Panc1 (cell line): Measurements from ENCODE around the gene SKI. TPM values are rescaled to one million over a fixed set of nuclear protein-coding genes. Genes with fewer than 3 reads are reported as not detected.
A peak's percentile ranks its signal among the peaks of the same experiment; 100 is the strongest.

ENCODE experiments used
- ATAC-seq: fragments of 200-7000 bp; cut with Tn5 transposase; 2 replicates; pipeline ENCODE4 v1.9.1; 2020; ENCODE audit warnings: mild to moderate bottlenecking, moderate library complexity
- BruUV-seq: library from RNA; stranded (reverse); fragments of 400-500 nt; replicated peaks from 2 replicates; lab custom pipeline; 2021; lab: Mats Ljungman, UMichigan
- CTCF ChIA-PET: fragments of 300-600 bp; sonication (Branson Sonifier 250); formaldehyde crosslinking; loops from one replicate; lab custom pipeline; 2022; ENCODE audit warnings: antibody characterized with exemption; lab: Charles Lee
- POLR2A ChIA-PET: fragments of 300-600 bp; sonication (Branson Sonifier 250); formaldehyde crosslinking; loops from one replicate; lab custom pipeline; 2022; ENCODE audit warnings: antibody characterized with exemption; lab: Charles Lee
- DNase-seq: peaks from one replicate; pipeline ENCODE4 v3.0.0-alpha.2; 2010; ENCODE audit warnings: low read depth, low spot score
- H3K27ac ChIP-seq: 2 replicates; pipeline ENCODE4 v1.5.1; 2011; ENCODE audit warnings: mild to moderate bottlenecking, low read length, inconsistent platforms
- H3K27me3 ChIP-seq: fragments of 200-500 bp; sonication (Bioruptor generic); 2 replicates; pipeline ENCODE4 v1.6.0; 2014; ENCODE audit warnings: low read length, inconsistent platforms; ENCODE audit not compliant: control insufficient read depth, insufficient read depth
- H3K36me3 ChIP-seq: fragments of 200-500 bp; sonication (Bioruptor generic); 2 replicates; pipeline ENCODE4 v1.5.1; 2014; ENCODE audit warnings: inconsistent platforms, mild to moderate bottlenecking, low read length, moderate library complexity; ENCODE audit not compliant: control insufficient read depth, insufficient read depth
- H3K4me1 ChIP-seq: 2 replicates; pipeline ENCODE4 v1.5.1; 2011; ENCODE audit warnings: inconsistent platforms, mild to moderate bottlenecking, low read length, moderate library complexity; ENCODE audit not compliant: control insufficient read depth, insufficient read depth
- H3K4me3 ChIP-seq, 2 experiments: 2 replicates each; pipeline ENCODE4 v1.5.1; 2011 to 2012; ENCODE audit warnings: low read depth in 2 of 2, low read length in 2 of 2, mild to moderate bottlenecking in 2 of 2, inconsistent platforms in 1 of 2, moderate library complexity in 1 of 2
- H3K9me3 ChIP-seq: fragments of 200-500 bp; sonication (Bioruptor generic); 2 replicates; pipeline ENCODE4 v1.5.1; 2014; ENCODE audit warnings: low read depth, mild to moderate bottlenecking, inconsistent platforms, low read length, moderate library complexity; ENCODE audit not compliant: control insufficient read depth, insufficient read depth
- POLR2AphosphoS5 ChIP-seq: IDR thresholded peaks from 2 replicates; pipeline ENCODE4 v1.6.1; 2012; ENCODE audit warnings: mild to moderate bottlenecking, low read depth, low read length, moderate library complexity
- SIN3A ChIP-seq: IDR thresholded peaks from 2 replicates; pipeline ENCODE4 v1.6.1; 2012; ENCODE audit warnings: low read depth, mild to moderate bottlenecking, low read length, moderate library complexity, borderline replicate concordance; ENCODE audit not compliant: insufficient read depth
- TCF7L2 ChIP-seq: IDR thresholded peaks from 2 replicates; pipeline ENCODE4 v1.6.1; 2011; ENCODE audit warnings: mild to moderate bottlenecking, low read depth, low read length, inconsistent platforms
- in situ Hi-C: cut with HindIII; loops from 2 replicates; pipeline ENCODE4 v1.10.0; 2016; ENCODE audit warnings: low sequenced_read_pairs, low pct_unique_long_range_greater_than_20kb
- intact Hi-C: fragments of 100-400 bp; cut with micrococcal nuclease; formaldehyde crosslinking; loops from one replicate; pipeline ENCODE4 v1.10.0; 2022; ENCODE audit not compliant: unreplicated experiment
- total RNA-seq: library from RNA; stranded (reverse); gene quantifications from one replicate; pipeline ENCODE4 v1.2.1, GENCODE V29; 2021; ENCODE audit not compliant: unreplicated experiment

SKI gene
- total RNA-seq, 1 experiment from 2014 or later, result 63.2 TPM

DNA sequence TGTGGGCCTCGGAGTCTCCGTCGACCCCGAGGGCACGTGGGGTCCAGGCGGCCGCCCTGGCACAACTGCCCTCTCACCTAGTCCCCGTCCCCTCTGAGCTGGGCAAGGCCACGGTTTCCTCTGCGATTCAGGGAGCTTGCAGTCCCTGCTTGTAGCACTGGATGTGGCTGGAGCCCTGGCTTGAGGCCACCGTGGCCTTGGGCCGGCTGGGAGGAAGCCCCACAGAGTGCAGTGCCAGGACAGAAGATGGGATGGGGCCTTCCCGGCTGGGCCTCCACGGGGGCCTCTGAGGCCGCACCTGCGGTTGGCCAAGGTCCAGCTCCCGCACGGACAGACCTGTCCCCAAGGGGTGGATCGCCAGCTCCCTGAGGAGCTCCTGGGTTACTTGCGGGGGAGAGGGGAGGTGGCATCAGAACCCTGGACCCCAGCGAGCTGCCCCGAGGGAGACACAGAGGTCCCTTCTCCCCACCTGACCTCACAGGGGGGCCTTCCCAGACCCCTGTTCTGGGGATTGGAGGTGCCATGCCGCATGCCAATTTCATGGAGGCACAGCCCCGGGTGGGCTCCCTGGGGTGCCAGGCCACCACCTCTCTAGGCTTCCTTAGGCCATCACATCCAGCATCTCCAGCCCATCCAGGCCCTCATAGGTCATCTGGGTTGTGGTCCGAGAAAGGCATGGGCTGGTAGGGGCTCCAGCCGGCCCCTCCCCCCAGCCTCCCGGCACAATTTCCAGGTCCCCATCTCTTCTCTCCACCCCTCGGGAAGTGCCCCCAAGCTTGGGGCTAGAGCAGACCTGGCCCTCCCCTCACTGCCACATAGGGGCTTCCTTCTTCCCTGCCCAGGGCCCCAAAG is 82.4 kb downstream of the SKI start:
- peaks cover 51% of the 10 kb centered on the region for H3K4me1 ChIP-seq
- no TSS peak for BruUV-seq
- H3K27ac ChIP-seq, result peak overlapping the region; percentile 88
- peak; percentile 18; the same call in 1 of the 2 replicates for ATAC-seq
- no peak for TF ChIP-seq TCF7L2
- 0 out of 2 replicates have a peak, but pooled peaks have one; percentile 19 for TF ChIP-seq POLR2AphosphoS5
- no peak overlapping the region for H3K4me3 ChIP-seq
- CTCF ChIA-PET, result interaction anchor here (0.6 to 1.2 kb wide), 4 partner anchors 65 to 116 kb away, joined by 3 to 4 read pairs (median 3); partner anchors contain the start of gene FAAP20
- intact Hi-C loops, result loop anchor here (5.0 to 10.0 kb wide), 2 partner anchors 78 to 116 kb away; partner anchors contain the start of gene FAAP20
- H3K36me3 ChIP-seq, result no peaks in the 10 kb centered on the region; the same call in 1 of the 2 replicates
- in situ Hi-C loops, result no loop called here
- POLR2A ChIA-PET, result interaction anchor here (0.5 to 0.7 kb wide), 3 partner anchors 16 to 99 kb away, joined by 3 to 6 read pairs (median 3); no protein-coding TSS in a partner anchor
- no peaks in the 10 kb centered on the region for H3K27me3 ChIP-seq
- H3K9me3 ChIP-seq, result no peaks in the 10 kb centered on the region
- DNase-seq, result no peak

- Histone ChIP-seq H3K27ac (peak overlapping the region; percentile 88), H3K4me1 (peaks cover 59% of the 10 kb centered on the region), H3K4me3 (no peak overlapping the region), H3K9me3 (no peaks in the 10 kb centered on the region), H3K27me3 (no peaks in the 10 kb centered on the region), H3K36me3 (no peaks in the 10 kb centered on the region; the same call in 1 of the 2 replicates)
- in situ Hi-C loops (no loop called here), intact Hi-C loops (loop anchor here (5.0 to 10.0 kb wide), 2 partner anchors 79 to 117 kb away; partner anchors contain the start of gene FAAP20)
- 0 out of 2 replicates have a peak, but pooled peaks have one; percentile 18 for TF ChIP-seq POLR2AphosphoS5
- TF ChIP-seq SIN3A, result no peak
- no peak for DNase-seq
- ChIA-PET POLR2A (interaction anchor here (0.6 to 0.7 kb wide), 3 partner anchors 115 to 1471 kb away, joined by 3 to 13 read pairs (median 6); no protein-coding TSS in a partner anchor), CTCF (interaction anchor here (1.0 to 1.2 kb wide), 2 partner anchors 71 to 117 kb away, joined by 3 to 4 read pairs; partner anchors contain the start of gene FAAP20)
- no TSS peak for BruUV-seq
- ATAC-seq, result peak; percentile 51
These were observed 83.3 kb downstream of the SKI start for GRCh38 chr1:2311184-2312032.

GRCh38 chr1:2312160-2312514 is 84.0 kb downstream of the SKI start:
- ChIA-PET POLR2A (interaction anchor here (0.6 to 0.7 kb wide), 3 partner anchors 116 to 1470 kb away, joined by 3 to 13 read pairs (median 6); no protein-coding TSS in a partner anchor), CTCF (interaction anchor here (1.2 kb wide), 1 partner anchor 70 kb away, joined by 4 read pairs; no protein-coding TSS in a partner anchor)
- Histone ChIP-seq H3K4me3 (no peak overlapping the region), H3K27ac (peak overlapping the region; percentile 88), H3K9me3 (no peaks in the 10 kb centered on the region), H3K4me1 (peaks cover 67% of the 10 kb centered on the region), H3K27me3 (no peaks in the 10 kb centered on the region), H3K36me3 (no peaks in the 10 kb centered on the region; the same call in 1 of the 2 replicates)
- in situ Hi-C loops (no loop called here), intact Hi-C loops (loop anchor here (5.0 to 10.0 kb wide), 2 partner anchors 80 to 117 kb away; partner anchors contain the start of gene FAAP20)
- ATAC-seq (peak; percentile 8; the same call in 1 of the 2 replicates), DNase-seq (no peak)
- no TSS peak for BruUV-seq
- no peak for TF ChIP-seq POLR2AphosphoS5
- TF ChIP-seq TCF7L2, result no peak
- no peak for TF ChIP-seq SIN3A
